ENCODE data around the gene SLC35G3.

GRCh38 chr17:35146214-35146833, 47.9 kb downstream of the SLC35G3 start:
- TF ChIP-seq CTCF (IDR thresholded peaks at IDR 0.05) (no peak), POLR2A (IDR thresholded peaks at IDR 0.05) (no peak), POLR2AphosphoS5 (IDR thresholded peaks at IDR 0.05) (no peak)

All from stomach (tissue), 4 donors.